H9 (cell line): ENCODE measurements around the gene MEF2C. TPM values are rescaled to one million over a fixed set of nuclear protein-coding genes. Genes with fewer than 3 reads are reported as not detected.

Experiments
- DNase-seq: peaks from one replicate; pipeline ENCODE4 v3.0.0-alpha.2; 2017
- H2AFZ ChIP-seq: one replicate; pipeline ENCODE4 v1.6.1; 2013; ENCODE audit warnings: mild to moderate bottlenecking, low read length, control low read depth, moderate library complexity
- H2AK5ac ChIP-seq: 2 replicates; pipeline ENCODE4 v1.6.1; 2013; ENCODE audit warnings: low read length, control low read depth, mixed read lengths; ENCODE audit not compliant: insufficient read length
- H2BK120ac ChIP-seq: one replicate; pipeline ENCODE4 v1.6.1; 2013; ENCODE audit warnings: low read depth, mild to moderate bottlenecking, low read length, control low read depth, inconsistent platforms; ENCODE audit not compliant: poor library complexity, severe bottlenecking
- H2BK12ac ChIP-seq: 2 replicates; pipeline ENCODE4 v1.6.1; 2013; ENCODE audit warnings: low read length, control low read depth, mixed read lengths, low read depth; ENCODE audit not compliant: insufficient read length
- H2BK15ac ChIP-seq: 2 replicates; pipeline ENCODE4 v1.6.1; 2013; ENCODE audit warnings: low read depth, low read length, control low read depth
- H2BK20ac ChIP-seq: one replicate; pipeline ENCODE4 v1.6.1; 2013; ENCODE audit warnings: low read depth, mild to moderate bottlenecking, low read length, control low read depth, inconsistent platforms; ENCODE audit not compliant: poor library complexity, severe bottlenecking
- H2BK5ac ChIP-seq: 2 replicates; pipeline ENCODE4 v1.6.1; 2013; ENCODE audit warnings: low read length, control low read depth, mixed read lengths; ENCODE audit not compliant: insufficient read length
- H3K14ac ChIP-seq: 2 replicates; pipeline ENCODE4 v1.6.1; 2013; ENCODE audit warnings: low read length, control low read depth; ENCODE audit not compliant: insufficient read depth
- H3K18ac ChIP-seq: 2 replicates; pipeline ENCODE4 v1.6.1; 2013; ENCODE audit warnings: low read depth, mild to moderate bottlenecking, mixed read lengths, low read length, control low read depth; ENCODE audit not compliant: insufficient read length
- H3K23ac ChIP-seq: 2 replicates; pipeline ENCODE4 v1.6.1; 2013; ENCODE audit warnings: low read length, control low read depth, mixed read lengths, low read depth; ENCODE audit not compliant: insufficient read length
- H3K23me2 ChIP-seq: 2 replicates; pipeline ENCODE4 v1.6.1; 2013; ENCODE audit warnings: low read depth, mild to moderate bottlenecking, mixed read lengths, low read length, control low read depth; ENCODE audit not compliant: insufficient read length, poor library complexity, severe bottlenecking
- H3K27ac ChIP-seq: 2 replicates; pipeline ENCODE4 v1.5.1; 2013; ENCODE audit warnings: low read length, control low read depth, mixed read lengths, low read depth; ENCODE audit not compliant: insufficient read length
- H3K27me3 ChIP-seq: 2 replicates; pipeline ENCODE4 v1.6.1; 2013; ENCODE audit warnings: low read length, control low read depth, inconsistent platforms; ENCODE audit not compliant: insufficient read depth
- H3K4ac ChIP-seq: 2 replicates; pipeline ENCODE4 v1.6.1; 2013; ENCODE audit warnings: low read depth, mild to moderate bottlenecking, control low read depth, inconsistent platforms, low read length, moderate library complexity
- H3K4me1 ChIP-seq: 2 replicates; pipeline ENCODE4 v1.6.1; 2013; ENCODE audit warnings: low read length, control low read depth, inconsistent platforms; ENCODE audit not compliant: insufficient read depth
- H3K4me2 ChIP-seq: 2 replicates; pipeline ENCODE4 v1.6.1; 2013; ENCODE audit warnings: low read length, control low read depth, mixed read lengths; ENCODE audit not compliant: insufficient read length, insufficient read depth
- H3K56ac ChIP-seq: 2 replicates; pipeline ENCODE4 v1.6.1; 2013; ENCODE audit warnings: low read depth, mild to moderate bottlenecking, mixed read lengths, low read length, control low read depth; ENCODE audit not compliant: insufficient read length
- H3K79me1 ChIP-seq: 2 replicates; pipeline ENCODE4 v1.6.1; 2013; ENCODE audit warnings: low read depth, mild to moderate bottlenecking, moderate library complexity, low read length, control low read depth, inconsistent platforms; ENCODE audit not compliant: insufficient read depth, poor library complexity, severe bottlenecking
- H3K79me2 ChIP-seq: 2 replicates; pipeline ENCODE4 v1.6.1; 2013; ENCODE audit warnings: low read length, control low read depth, inconsistent platforms; ENCODE audit not compliant: insufficient read depth
- H3K9ac ChIP-seq: 2 replicates; pipeline ENCODE4 v1.6.1; 2013; ENCODE audit warnings: low read length, control low read depth, mixed read lengths; ENCODE audit not compliant: insufficient read length; ENCODE audit errors: extremely low read depth
- H3K9me3 ChIP-seq: one replicate; pipeline ENCODE4 v1.6.1; 2013; ENCODE audit warnings: low read depth, low read length, inconsistent platforms; ENCODE audit not compliant: control insufficient read depth
- H3T11ph ChIP-seq: one replicate; pipeline ENCODE4 v1.6.1; 2013; ENCODE audit warnings: mild to moderate bottlenecking, low read length, control low read depth, inconsistent platforms
- H4K20me1 ChIP-seq: one replicate; pipeline ENCODE4 v1.6.1; 2013; ENCODE audit not compliant: control insufficient read depth, insufficient read length, insufficient read depth
- H4K5ac ChIP-seq: 2 replicates; pipeline ENCODE4 v1.6.1; 2013; ENCODE audit warnings: low read depth, mild to moderate bottlenecking, mixed read lengths, low read length, control low read depth; ENCODE audit not compliant: insufficient read length
- H4K8ac ChIP-seq: replicated peaks from 2 replicates; pipeline ENCODE4 v1.6.1; 2013; ENCODE audit warnings: low read length, control low read depth, mixed read lengths, low read depth; ENCODE audit not compliant: insufficient read length
- H4K91ac ChIP-seq: 2 replicates; pipeline ENCODE4 v1.6.1; 2013; ENCODE audit warnings: low read depth, mild to moderate bottlenecking, moderate library complexity, mixed read lengths, low read length, control low read depth; ENCODE audit not compliant: insufficient read length
- H3K27ac Mint-ChIP-seq, 3 experiments: 2 replicates in 2 of 3; 3 replicates in 1 of 3; pipeline ENCODE4 v1.8.0; 2020 to 2021; ENCODE audit warnings: mixed read lengths in 3 of 3, mild to moderate bottlenecking in 1 of 3, moderate library complexity in 1 of 3
- H3K27me3 Mint-ChIP-seq: 2 replicates; pipeline ENCODE4 v1.8.0; 2021; ENCODE audit warnings: low read depth, mild to moderate bottlenecking, moderate library complexity, mixed read lengths
- H3K36me3 Mint-ChIP-seq, 3 experiments: 2 replicates in 2 of 3; 3 replicates in 1 of 3; pipeline ENCODE4 v1.8.0; 2020 to 2021; ENCODE audit warnings: low read depth in 3 of 3, mixed read lengths in 3 of 3; ENCODE audit not compliant: insufficient read depth in 1 of 3
- H3K4me1 Mint-ChIP-seq, 2 experiments: 2 replicates each; pipeline ENCODE4 v1.8.0; 2020; ENCODE audit warnings: mixed read lengths in 2 of 2
- H3K4me3 Mint-ChIP-seq, 2 experiments: 2 replicates in 1 of 2; 3 replicates in 1 of 2; pipeline ENCODE4 v1.8.0; 2020 to 2021; ENCODE audit warnings: mild to moderate bottlenecking in 2 of 2, mixed read lengths in 2 of 2, moderate library complexity in 1 of 2
- H3K9me3 Mint-ChIP-seq, 2 experiments: 2 replicates in 1 of 2; 3 replicates in 1 of 2; pipeline ENCODE4 v1.8.0; 2020; ENCODE audit warnings: mild to moderate bottlenecking in 2 of 2, mixed read lengths in 2 of 2, moderate library complexity in 1 of 2
- WGBS: extraction: QIAGEN DNeasy Blood & Tissue Kit; methylation state at CpG from one replicate; pipeline ENCODE4 v1.1.7; 2013; ENCODE audit warnings: missing lambda C conversion rate, low lambda C conversion rate, mixed read lengths; ENCODE audit not compliant: insufficient read length; ENCODE audit errors: extremely low coverage; 5-methylcytosine and 5-hydroxymethylcytosine counted together
- total RNA-seq: library from RNA; stranded (reverse); gene quantifications from 2 replicates; pipeline ENCODE4 v1.2.1, GENCODE V29; 2021
- TF ChIP-seq, protein P1 (sequence below): fragments of 200-600 bp; sonication (generic); conservative IDR thresholded peaks from 3 replicates; pipeline ENCODE4 v1.8.0; 2021; ENCODE audit warnings: antibody characterized with exemption, mild to moderate bottlenecking

The MEF2C gene
- total RNA-seq, 1 experiment from 2014 or later = 0.11 TPM

DNA sequence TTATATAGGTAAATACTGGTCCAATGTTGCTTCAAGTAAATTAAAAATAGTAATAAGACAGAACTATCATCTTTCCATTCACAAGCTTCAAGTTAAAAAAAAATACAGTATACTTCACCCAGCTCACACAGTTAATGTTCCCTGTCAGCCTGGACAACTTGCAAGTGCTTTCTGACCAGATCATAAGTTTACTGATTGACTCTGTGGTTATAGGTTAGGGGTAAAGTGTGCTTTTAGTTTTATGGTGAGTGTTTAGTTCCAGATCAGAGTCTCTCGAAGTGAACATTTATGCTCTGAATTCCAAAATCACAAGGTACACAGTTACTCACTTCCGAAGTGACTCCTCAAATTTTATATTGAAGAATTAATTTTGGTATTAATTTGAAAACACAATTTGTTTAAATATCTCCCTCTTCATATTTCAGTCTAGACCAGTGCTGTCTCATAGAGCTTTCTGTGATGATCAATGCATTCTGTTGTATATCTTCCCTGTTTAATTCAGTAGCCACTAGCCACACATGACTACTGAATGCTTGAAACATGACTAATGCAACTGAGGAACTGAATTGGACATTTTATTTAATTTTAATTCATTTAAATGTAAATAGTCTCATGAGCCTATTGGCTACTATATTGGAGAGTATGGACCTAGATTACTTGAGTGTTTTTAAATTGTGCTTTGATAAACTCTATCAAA lies 90.7 kb downstream of the MEF2C start:
- Histone ChIP-seq H2BK15ac (no peak overlapping the region), H3K9ac (no peak overlapping the region), H2BK120ac (no peak overlapping the region), H2BK20ac (no peak overlapping the region), H3K4me2 (no peak overlapping the region), H4K5ac (no peak overlapping the region), H2AFZ (no peak overlapping the region), H3K79me1 (no peaks in the 10 kb centered on the region), H3K23ac (no peak overlapping the region), H3K4ac (no peak overlapping the region), H4K20me1 (no peaks in the 10 kb centered on the region), H2AK5ac (no peak overlapping the region), H2BK12ac (no peak overlapping the region), H3K27me3 (no peaks in the 10 kb centered on the region), H3K14ac (no peak overlapping the region), H3K79me2 (no peaks in the 10 kb centered on the region), H3T11ph (no peak overlapping the region), H3K23me2 (no peaks in the 10 kb centered on the region), H2BK5ac (no peak overlapping the region), H3K9me3 (no peaks in the 10 kb centered on the region), H4K91ac (no peak overlapping the region), H3K56ac (no peak overlapping the region), H4K8ac (no peak overlapping the region), H3K4me1 (no peaks in the 10 kb centered on the region), H3K18ac (no peak overlapping the region), H3K27ac (no peak overlapping the region)
- Mint-ChIP-seq H3K9me3 (no peaks in the 10 kb centered on the region), H3K36me3 (0 out of 7 replicates have a peak, but pooled peaks cover 0 to 2% (median 0%) of the 10 kb centered on the region in 3 experiments), H3K4me3 (no peak overlapping the region), H3K4me1 (no peaks in the 10 kb centered on the region), H3K27ac (no peak overlapping the region), H3K27me3 (no peaks in the 10 kb centered on the region)
- no CpG with 5 or more reads among the region's 2 CpGs for WGBS
- TF ChIP-seq, protein P1, sequence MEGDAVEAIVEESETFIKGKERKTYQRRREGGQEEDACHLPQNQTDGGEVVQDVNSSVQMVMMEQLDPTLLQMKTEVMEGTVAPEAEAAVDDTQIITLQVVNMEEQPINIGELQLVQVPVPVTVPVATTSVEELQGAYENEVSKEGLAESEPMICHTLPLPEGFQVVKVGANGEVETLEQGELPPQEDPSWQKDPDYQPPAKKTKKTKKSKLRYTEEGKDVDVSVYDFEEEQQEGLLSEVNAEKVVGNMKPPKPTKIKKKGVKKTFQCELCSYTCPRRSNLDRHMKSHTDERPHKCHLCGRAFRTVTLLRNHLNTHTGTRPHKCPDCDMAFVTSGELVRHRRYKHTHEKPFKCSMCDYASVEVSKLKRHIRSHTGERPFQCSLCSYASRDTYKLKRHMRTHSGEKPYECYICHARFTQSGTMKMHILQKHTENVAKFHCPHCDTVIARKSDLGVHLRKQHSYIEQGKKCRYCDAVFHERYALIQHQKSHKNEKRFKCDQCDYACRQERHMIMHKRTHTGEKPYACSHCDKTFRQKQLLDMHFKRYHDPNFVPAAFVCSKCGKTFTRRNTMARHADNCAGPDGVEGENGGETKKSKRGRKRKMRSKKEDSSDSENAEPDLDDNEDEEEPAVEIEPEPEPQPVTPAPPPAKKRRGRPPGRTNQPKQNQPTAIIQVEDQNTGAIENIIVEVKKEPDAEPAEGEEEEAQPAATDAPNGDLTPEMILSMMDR = no peak
- DNase-seq = no peak
